Sciatic nerve (tissue), 1 donor: ENCODE measurements around the gene OR14K1. TPM values are rescaled to one million over a fixed set of nuclear protein-coding genes. Genes with fewer than 3 reads are reported as not detected.

ENCODE experiments used
- total RNA-seq: library from RNA; stranded (reverse); fragmentation: NEBNext Ultra II Directional; extraction: Animal tissue kit (Norgen Biotek cat#: 25700); gene quantifications from one replicate; pipeline ENCODE4 v1.2.1, GENCODE V29; 2021
- donor health status: DM: no; HTN: no; CAD: no.

Gene OR14K1
- total RNA-seq, 1 donor from 2014 or later, result not detected

Other genes starting within 250 kb of the OR14K1 start
- gene OR2C3, start 202.2 kb upstream of the OR14K1 start, total RNA-seq, result not detected
- gene GCSAML, start 189.5 kb upstream of the OR14K1 start, total RNA-seq, result 1.2 TPM
- not detected for gene OR2G2, start 150.3 kb upstream of the OR14K1 start, total RNA-seq
- gene OR2G3, start 133.0 kb upstream of the OR14K1 start, total RNA-seq, result not detected
- gene OR13G1, start 58.9 kb upstream of the OR14K1 start, total RNA-seq, result not detected
- gene OR6F1, start 22.0 kb upstream of the OR14K1 start, total RNA-seq, result not detected
- not detected for gene OR14A2, start 9.5 kb downstream of the OR14K1 start, total RNA-seq
- not detected for gene OR1C1, start 21.9 kb downstream of the OR14K1 start, total RNA-seq
- gene OR14A16, start 85.5 kb downstream of the OR14K1 start, total RNA-seq, result not detected
- gene OR11L1, start 103.3 kb downstream of the OR14K1 start, total RNA-seq, result not detected
- 22.9 TPM for gene TRIM58, start 118.6 kb downstream of the OR14K1 start, total RNA-seq
- 6.3 TPM for gene OR2W3, start 157.0 kb downstream of the OR14K1 start, total RNA-seq
- 0.40 TPM for gene OR2T8, start 181.6 kb downstream of the OR14K1 start, total RNA-seq
- 0.22 TPM for gene OR2AJ1, start 186.3 kb downstream of the OR14K1 start, total RNA-seq
- 0.53 TPM for gene OR2L8, start 210.2 kb downstream of the OR14K1 start, total RNA-seq
- gene OR2AK2, start 226.6 kb downstream of the OR14K1 start, total RNA-seq, result not detected